GM20000 (cell line): ENCODE measurements around the gene RRP8.

Experiments used
- DNase-seq: peaks from one replicate; pipeline ENCODE4 v3.0.0; 2012; ENCODE audit warnings: low spot score
- CTCF ChIP-seq: IDR thresholded peaks from 2 replicates; pipeline ENCODE4 v1.5.1; 2012; ENCODE audit warnings: mild to moderate bottlenecking, control low read depth; ENCODE audit errors: extremely low read depth, missing control alignments

The RRP8 gene

GRCh38 chr11:6554828-6555706 lies 48.3 kb downstream of the RRP8 start:
- no peak for DNase-seq
- TF ChIP-seq CTCF = no peak

DNA sequence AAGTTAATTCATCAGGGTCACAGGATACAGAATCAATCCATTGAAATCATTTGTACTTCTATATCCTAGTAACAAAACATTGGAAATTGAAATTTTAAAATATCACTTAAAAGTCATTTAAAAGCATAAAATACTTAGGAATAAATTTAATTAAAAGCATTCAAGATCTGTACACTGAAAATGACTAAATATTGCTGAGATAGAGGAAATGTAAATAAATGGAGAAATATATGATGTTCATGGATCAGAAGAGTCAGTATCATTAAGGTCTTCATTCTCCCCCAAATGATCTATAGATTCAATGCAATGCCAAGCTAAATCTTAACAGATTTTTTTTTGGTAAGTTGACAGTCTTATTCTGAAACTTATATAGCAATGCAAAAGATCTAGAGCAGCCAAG lies 49.8 kb downstream of the RRP8 start:
- no peak for TF ChIP-seq CTCF
- DNase-seq = no peak

DNA sequence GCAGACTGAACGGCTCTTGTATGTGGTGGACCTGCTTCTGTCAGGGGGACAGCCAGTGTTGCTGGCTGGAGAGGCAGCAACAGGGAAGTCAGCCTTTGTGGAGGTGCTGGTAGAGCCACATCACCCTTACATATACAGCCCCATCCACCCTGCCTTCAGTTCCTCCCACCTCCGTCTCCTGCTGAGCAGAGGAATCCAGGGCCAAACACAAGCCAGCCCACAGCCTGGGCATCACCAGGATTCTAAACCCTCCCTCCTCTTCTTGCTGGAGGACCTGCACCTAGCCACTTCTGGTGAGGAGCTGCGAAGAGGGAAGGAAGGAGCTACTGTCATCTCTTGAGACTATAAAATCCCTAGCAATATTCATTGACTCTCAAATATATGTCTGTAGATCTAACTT lies 54.8 kb downstream of the RRP8 start:
- DNase-seq = no peak
- TF ChIP-seq CTCF = no peak

DNA sequence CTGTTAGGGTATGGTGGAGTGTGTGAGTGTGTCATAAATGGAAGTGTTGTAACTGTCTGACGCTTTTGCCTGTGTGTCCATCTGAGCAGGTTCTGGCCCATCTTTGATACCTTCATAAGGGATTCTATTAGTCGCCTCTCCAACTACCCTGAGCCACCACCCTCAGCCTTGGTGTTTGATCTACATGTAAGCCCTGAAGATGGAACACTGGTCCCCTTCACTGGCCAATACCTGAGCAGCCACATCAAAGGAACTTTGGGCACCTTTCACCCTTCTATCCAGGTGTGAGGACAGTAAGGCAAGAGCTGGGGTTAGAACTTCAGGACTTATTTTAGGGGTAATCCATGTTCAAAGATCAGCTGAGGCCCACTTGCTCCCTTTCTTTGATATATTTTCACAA lies 55.3 kb downstream of the RRP8 start:
- DNase-seq = no peak
- no peak for TF ChIP-seq CTCF

- TF ChIP-seq CTCF = no peak
- no peak for DNase-seq
Observed at GRCh38 chr11:6547177-6547576, 56.2 kb downstream of the RRP8 start.

GRCh38 chr11:6546735-6547134 lies 56.7 kb downstream of the RRP8 start:
- TF ChIP-seq CTCF = no peak
- no peak for DNase-seq

GRCh38 chr11:6545917-6546605 lies 57.4 kb downstream of the RRP8 start:
- DNase-seq = no peak
- no peak for TF ChIP-seq CTCF
